Frontal cortex (tissue), 4 donors: ENCODE measurements around the gene CAPN13. TPM values are rescaled to one million over a fixed set of nuclear protein-coding genes. Genes with fewer than 3 reads are reported as not detected.

Source experiments
- DNase-seq, 2 donors: peaks; one replicate each; pipeline ENCODE4 v3.0.0; 2012; ENCODE audit warnings: low spot score in 2 of 2
- FAIRE-seq: peaks from 2 replicates; lab custom pipeline; 2012; peaks lifted over from hg19 to GRCh38; lab: Jason Lieb, UNC
- total RNA-seq: library from RNA; depleted of rRNA; stranded (reverse); fragments of >200 nt; gene quantifications from one replicate; pipeline ENCODE4 v1.2.3, GENCODE V29; 2014
- donor health status: control.
- donor health status: control.
- donor health status: control.

CAPN13 gene
- total RNA-seq, 1 donor from 2014 or later, result not detected

- FAIRE-seq (no peak), DNase-seq (no peak)
Observed at GRCh38 chr2:30765876-30766470, 41.3 kb downstream of the CAPN13 start.

- FAIRE-seq, result no peak
Observed at GRCh38 chr2:30765191-30765590, 42.1 kb downstream of the CAPN13 start.

GRCh38 chr2:30764021-30764800 is 43.0 kb downstream of the CAPN13 start:
- DNase-seq (no peak), FAIRE-seq (no peak)

More at GRCh38 chr2:30765191-30765590, 42.1 kb downstream of the CAPN13 start:
- DNase-seq, result no peak

- DNase-seq, result no peak
- FAIRE-seq, result no peak
Observed at GRCh38 chr2:30763151-30763660, 44.0 kb downstream of the CAPN13 start.

- DNase-seq (no peak), FAIRE-seq (no peak)
Observed at GRCh38 chr2:30761226-30761625, 46.0 kb downstream of the CAPN13 start.

- FAIRE-seq, result no peak
- DNase-seq, result no peak
Observed at GRCh38 chr2:30759481-30759880, 47.8 kb downstream of the CAPN13 start.

- no peak for FAIRE-seq
- DNase-seq, result no peak
Observed at GRCh38 chr2:30758191-30758651, 49.0 kb downstream of the CAPN13 start.

- no peak for FAIRE-seq
Observed at GRCh38 chr2:30757749-30758148, 49.5 kb downstream of the CAPN13 start.

GRCh38 chr2:30756971-30757370 is 50.3 kb downstream of the CAPN13 start:
- no peak for FAIRE-seq

More at GRCh38 chr2:30757749-30758148, 49.5 kb downstream of the CAPN13 start:
- no peak for DNase-seq

GRCh38 chr2:30756051-30756719 is 51.1 kb downstream of the CAPN13 start:
- no peak for DNase-seq

More at GRCh38 chr2:30756971-30757370, 50.3 kb downstream of the CAPN13 start:
- no peak for DNase-seq

GRCh38 chr2:30753630-30754029 is 53.6 kb downstream of the CAPN13 start:
- FAIRE-seq (no peak), DNase-seq (no peak)

More at GRCh38 chr2:30756051-30756719, 51.1 kb downstream of the CAPN13 start:
- no peak for FAIRE-seq

GRCh38 chr2:30752811-30753210 is 54.4 kb downstream of the CAPN13 start:
- DNase-seq (no peak), FAIRE-seq (no peak)

- no peak for FAIRE-seq
- no peak for DNase-seq
Observed at GRCh38 chr2:30747206-30747605, 60.0 kb downstream of the CAPN13 start.

- FAIRE-seq (no peak), DNase-seq (no peak)
Observed at GRCh38 chr2:30744823-30745222, 62.4 kb downstream of the CAPN13 start.

- no peak for FAIRE-seq
Observed at GRCh38 chr2:30741576-30741975, 65.7 kb downstream of the CAPN13 start.

GRCh38 chr2:30738141-30738911 is 68.9 kb downstream of the CAPN13 start:
- FAIRE-seq, result no peak
- no peak for DNase-seq

More at GRCh38 chr2:30741576-30741975, 65.7 kb downstream of the CAPN13 start:
- DNase-seq, result no peak

- no peak for DNase-seq
- no peak for FAIRE-seq
Observed at GRCh38 chr2:30737326-30737610, 70.0 kb downstream of the CAPN13 start.

GRCh38 chr2:30736461-30737325 is 70.6 kb downstream of the CAPN13 start:
- FAIRE-seq, result no peak

More at GRCh38 chr2:30736461-30737325, 70.6 kb downstream of the CAPN13 start:
- DNase-seq, result no peak
